KOPT-K1 (cell line): Measurements from ENCODE around the gene DSCAML1.

Experiments used
- H3K27ac ChIP-seq: fragments of 200-600 bp; sonication (generic); 2 replicates; pipeline ENCODE4 v1.5.1; 2016; ENCODE audit warnings: antibody characterized with exemption, mild to moderate bottlenecking, low read depth, low read length; ENCODE audit not compliant: poor library complexity, severe bottlenecking
- H3K36me3 ChIP-seq: fragments of 200-600 bp; sonication (generic); 2 replicates; pipeline ENCODE4 v1.5.1; 2017; ENCODE audit warnings: antibody characterized with exemption, mild to moderate bottlenecking, low read length, moderate library complexity; ENCODE audit not compliant: insufficient read depth
- H3K9me3 ChIP-seq: fragments of 200-600 bp; sonication (generic); 2 replicates; pipeline ENCODE4 v1.5.1; 2017; ENCODE audit warnings: antibody characterized with exemption, low read length, mild to moderate bottlenecking; ENCODE audit not compliant: insufficient read depth, poor library complexity, severe bottlenecking

The DSCAML1 gene

DNA sequence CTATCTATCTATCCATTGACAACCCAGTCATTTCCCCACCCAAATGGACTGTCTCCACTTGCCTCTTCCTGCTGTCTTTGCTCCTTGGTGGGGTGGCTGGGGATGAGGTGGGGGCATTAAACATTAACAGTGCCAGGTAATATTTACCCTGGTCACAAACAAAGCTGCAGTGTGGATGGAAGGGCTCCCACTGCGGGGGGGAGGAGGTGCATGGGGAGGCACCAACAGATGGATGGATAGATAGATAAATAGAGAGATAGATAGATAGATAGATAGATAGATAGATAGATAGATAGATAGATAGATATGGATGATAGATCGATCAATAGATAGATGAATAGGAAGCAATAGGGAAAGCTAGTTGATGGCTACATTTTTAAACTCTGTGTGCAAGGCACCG, 29.8 kb upstream of the DSCAML1 start:
- peak overlapping the region; percentile 99 for H3K27ac ChIP-seq
- H3K9me3 ChIP-seq: no peaks in the 10 kb centered on the region
- peaks cover 11% of the 10 kb centered on the region; the same call in 1 of the 2 replicates for H3K36me3 ChIP-seq

DNA sequence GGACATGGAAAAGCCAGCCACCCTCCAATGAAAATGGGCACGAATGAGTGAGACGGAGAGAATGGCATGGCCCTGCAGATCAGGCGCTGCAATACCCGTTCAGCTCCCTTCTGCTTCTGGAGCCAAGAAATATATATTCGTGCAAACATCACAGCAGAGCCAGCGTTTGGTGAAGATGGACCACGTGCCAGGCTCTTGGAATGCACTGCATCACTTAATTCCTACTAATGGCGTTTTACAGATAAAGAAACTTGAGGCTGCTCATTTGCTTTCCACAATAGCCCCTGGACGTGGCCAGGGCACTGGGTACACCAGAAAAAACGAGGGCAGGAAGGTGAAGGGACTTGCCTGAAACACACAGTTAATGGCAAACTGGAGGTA, 29.2 kb upstream of the DSCAML1 start:
- peak overlapping the region; percentile 99 for H3K27ac ChIP-seq
- no peaks in the 10 kb centered on the region for H3K9me3 ChIP-seq
- peaks cover 17% of the 10 kb centered on the region for H3K36me3 ChIP-seq

DNA sequence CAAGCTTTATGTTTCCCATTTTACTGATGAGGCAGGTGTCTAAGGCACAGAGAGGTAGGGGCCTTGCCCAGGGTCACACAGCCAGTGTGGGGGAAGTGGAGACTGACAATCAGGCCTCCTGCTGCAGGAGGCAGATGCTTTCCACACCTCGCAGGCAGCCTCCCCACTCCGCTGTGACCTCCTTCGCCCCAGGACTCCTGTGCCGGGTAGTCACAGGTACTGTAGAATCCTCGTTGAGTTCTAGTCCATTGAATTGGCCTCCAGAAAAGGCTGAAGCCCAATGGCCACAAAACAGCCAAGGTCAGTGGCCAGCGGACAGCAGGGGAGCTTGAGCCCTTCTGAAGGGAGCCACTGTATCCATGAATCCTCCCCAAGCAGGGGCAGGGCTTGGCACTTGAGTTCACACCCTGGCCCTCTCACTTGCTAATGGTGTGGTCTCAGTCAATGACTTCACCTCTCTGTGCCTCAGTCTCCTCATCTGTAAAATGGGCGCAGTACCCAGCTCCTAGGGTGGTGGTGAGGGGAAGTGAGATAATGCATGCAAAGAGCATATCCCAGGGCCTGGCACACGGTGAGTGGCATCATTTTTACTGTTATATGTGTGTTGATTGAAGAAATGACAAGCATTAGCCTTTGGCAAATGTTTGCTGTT, 28.6 kb upstream of the DSCAML1 start:
- peak overlapping the region; percentile 99 for H3K27ac ChIP-seq
- H3K9me3 ChIP-seq: no peaks in the 10 kb centered on the region
- H3K36me3 ChIP-seq: peaks cover 19% of the 10 kb centered on the region

DNA sequence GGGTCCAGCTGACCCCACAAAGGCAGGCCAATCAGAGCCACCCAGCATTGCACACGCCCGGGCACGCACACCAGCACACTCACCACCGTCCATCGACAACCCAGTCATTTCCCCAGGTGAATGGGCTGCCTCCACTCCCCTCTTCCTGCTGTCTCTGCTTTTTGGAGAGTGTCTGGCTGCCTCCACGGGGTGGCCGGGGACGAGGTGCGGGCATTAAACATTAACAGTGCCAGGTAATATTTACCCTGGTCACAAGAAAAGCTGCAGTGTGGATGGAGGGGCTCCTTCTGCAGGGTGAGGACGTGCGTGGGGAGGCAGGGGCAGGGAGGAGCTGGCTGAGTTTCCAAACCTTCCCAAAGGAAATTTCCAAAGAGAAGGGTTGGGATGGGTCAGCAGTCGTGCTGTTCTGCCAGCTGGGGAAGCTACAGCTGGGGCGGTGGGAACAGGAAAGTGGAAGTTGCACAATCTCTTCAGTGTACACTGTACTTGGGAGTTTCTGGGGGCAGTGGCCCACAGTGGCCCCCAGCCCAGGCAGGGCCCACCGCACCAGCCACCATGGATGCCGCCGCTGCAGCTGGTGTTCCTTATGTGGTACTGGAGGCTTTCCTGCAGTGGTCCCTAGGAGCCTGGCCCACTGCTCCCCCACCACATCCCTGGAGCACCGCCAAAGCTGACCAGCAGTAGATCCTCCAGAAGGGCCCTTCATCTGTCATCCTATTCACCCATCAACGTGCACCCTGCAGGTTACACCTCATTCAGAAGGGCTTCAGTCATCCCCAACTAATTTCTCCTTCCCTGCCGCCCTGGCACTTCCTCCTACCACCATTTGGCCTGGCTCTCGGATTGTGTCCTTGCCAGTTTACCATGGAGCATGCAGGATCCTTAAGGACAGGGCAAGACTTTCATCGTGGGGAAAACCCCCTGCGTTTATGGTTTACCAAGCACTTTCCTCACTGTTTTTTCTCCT, 27.8 kb upstream of the DSCAML1 start, which contains the start of gene FXYD2:
FXYD2 (minus strand) TSS at position 174 of the 967 bp plus-strand sequence; CDS start at position 108, 66 bp downstream.
- Histone ChIP-seq H3K36me3 (peaks cover 27% of the 10 kb centered on the region), H3K9me3 (no peaks in the 10 kb centered on the region), H3K27ac (peak within 1 kb of the TSS; percentile 99)

DNA sequence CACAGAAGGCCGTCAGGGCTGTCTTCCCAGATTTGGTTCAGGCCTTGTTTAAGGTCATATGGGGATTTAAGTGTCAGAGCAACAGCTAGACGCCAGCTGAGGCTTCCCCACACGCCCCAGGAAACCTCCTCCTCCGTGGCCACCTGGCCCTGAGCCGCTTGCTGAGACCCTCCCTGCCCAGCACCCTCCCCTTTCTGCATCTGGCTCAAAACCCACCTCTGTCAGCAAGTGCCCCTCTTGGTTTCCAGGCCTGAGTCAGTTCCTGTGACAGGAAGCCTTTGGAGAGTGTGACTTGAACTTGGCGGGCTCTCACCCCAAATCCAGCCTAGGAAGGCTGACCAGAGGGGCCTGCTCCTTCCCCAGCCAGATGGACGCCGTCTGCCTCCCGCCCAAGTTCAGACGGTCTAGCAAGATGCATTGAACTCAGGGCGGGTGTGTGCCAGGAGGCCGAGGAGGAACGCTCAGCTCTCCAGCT, 27.0 kb upstream of the DSCAML1 start:
- H3K36me3 ChIP-seq: peaks cover 36% of the 10 kb centered on the region
- peak overlapping the region; percentile 99 for H3K27ac ChIP-seq
- no peaks in the 10 kb centered on the region for H3K9me3 ChIP-seq

DNA sequence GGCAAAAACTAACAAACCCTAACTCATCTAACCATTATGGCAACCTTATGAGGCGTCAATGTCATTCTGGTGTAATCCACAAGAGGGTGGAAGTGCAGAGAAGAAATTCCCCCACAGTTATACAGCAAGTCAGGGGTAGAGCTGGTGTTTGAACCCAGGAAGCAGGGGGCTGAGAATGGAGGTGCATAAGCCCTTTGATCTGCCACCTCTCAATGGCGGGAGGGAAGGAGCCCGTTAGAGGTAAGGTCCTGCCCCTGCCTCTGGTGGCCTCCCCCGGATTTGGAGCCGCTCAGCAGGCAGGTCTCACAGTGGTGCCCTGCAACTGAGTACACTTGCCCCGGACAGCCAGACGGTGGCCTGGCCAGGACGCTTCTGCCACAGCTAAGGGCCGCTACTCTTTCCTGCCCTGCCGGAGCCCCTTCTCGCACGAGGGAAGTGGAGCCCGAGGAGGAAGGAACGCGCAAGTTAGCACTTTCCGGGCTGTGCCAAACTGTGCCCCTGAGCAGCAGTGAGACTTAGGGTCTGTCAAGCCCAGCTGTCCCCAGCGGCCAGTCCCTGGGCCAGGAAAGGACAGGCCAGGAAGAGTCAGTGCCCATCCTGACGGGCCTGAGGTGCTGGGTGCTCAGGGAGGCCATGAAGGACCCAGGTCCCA, 26.4 kb upstream of the DSCAML1 start:
- Histone ChIP-seq H3K27ac (peak overlapping the region; percentile 99), H3K36me3 (peaks cover 41% of the 10 kb centered on the region), H3K9me3 (no peaks in the 10 kb centered on the region)

DNA sequence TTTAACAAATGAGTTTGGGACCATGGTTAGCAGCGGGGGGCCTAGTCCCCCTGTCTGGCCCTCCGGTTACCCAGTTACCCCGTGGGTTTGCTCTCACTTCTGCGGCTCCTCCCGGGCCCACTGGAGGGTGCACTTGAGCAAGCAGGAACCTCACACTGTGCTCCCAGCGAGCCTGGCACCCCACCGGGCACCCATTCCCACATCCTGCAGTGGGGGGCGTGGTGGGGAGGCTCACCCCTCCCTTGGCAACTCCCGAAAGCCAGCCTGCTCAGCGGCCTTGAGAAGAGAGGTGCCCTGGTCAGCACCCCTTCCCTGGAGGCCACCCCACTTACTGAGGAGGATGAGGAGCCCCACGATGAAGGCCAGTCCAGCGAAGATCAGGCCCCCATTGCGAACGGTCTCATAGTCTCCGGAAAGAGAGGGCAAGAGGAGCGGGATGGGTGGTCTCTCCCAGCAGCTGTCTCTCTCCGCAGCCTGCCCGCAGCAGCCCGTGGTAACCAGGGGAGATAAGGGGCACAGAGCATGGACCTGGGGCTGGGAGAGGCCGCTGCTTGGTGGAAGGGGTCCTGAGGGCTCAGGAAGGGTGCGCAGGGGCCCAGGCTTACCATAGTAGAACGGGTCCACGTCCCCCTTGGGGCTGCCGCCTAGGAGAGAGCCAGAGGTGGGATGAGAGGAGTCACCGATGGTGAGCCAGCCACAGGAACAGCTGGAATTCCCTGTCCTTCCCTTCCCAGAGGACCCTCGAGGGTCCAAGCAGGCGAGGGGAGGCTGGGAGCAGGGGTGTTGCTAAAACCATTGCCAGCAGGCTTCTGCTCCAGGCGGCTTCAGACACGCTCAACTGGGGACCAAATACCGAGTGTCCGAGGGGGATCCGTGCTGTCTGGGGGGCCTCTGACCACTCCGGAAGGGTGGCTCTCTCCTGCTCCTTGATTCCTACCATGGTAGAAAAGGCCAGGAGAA, 25.3 kb upstream of the DSCAML1 start:
- Histone ChIP-seq H3K36me3 (peaks cover 43% of the 10 kb centered on the region), H3K27ac (peak overlapping the region; percentile 99), H3K9me3 (no peaks in the 10 kb centered on the region)

DNA sequence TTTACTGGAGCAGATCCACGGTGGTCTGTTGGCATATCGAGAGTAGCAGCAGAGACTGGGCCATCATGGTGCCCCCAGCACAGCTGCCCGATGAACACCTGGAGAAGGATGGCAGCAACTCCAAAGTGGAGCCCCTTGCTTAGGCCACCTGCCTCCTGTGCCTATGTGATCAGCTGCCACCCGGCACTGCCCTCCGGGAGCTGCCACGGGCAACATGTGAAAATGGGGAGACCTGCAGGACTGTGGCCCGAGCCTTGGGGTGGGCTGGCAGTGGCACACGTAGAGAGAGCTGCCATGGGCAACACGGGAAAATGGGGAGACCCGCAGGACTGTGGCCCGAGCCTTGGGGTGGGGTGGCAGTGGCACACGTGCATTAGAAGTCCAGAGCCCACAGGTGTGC, 24.4 kb upstream of the DSCAML1 start:
- peak overlapping the region; percentile 99 for H3K27ac ChIP-seq
- H3K9me3 ChIP-seq: no peaks in the 10 kb centered on the region
- H3K36me3 ChIP-seq: peaks cover 43% of the 10 kb centered on the region

DNA sequence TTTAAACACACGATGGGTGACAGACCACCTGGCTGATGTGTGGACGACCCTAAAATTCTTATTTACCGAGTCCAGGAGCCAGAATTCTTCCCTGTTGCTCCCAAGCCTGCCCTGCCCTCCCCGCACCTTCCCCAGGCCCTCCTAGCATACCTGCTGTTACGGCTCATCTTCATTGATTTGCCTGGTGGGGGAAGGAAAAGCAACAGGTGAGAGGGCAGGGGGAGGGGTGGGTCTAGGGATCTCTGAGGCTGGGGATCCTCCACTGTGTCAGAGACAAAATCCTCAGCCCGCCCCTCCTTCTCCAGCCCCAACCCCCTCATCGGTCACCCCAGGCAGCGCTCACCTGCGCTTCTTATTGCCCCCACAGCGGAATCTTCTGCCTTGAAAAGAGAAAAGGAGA, 23.5 kb upstream of the DSCAML1 start:
- H3K27ac ChIP-seq: no peak overlapping the region
- no peaks in the 10 kb centered on the region for H3K9me3 ChIP-seq
- peaks cover 43% of the 10 kb centered on the region for H3K36me3 ChIP-seq

DNA sequence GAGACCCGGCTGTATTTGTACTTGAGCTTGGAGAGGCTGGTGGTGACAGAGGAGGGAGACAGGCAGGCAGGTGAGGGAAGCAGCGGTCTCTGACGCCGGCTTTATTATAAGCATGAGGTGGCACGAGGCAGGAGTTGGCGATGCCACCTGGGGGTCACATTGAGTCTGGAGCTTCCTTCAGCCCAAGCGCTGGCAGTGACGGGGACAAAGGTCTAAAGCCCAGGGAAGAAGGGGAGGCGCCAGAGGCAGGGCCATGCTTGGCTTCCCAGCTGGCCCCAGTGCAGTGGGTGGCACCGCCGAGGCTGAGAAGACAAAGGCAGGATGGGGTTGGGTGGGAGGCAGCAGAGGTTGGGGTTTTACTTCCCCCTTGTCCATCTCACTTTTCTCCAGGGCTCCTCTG, 23.1 kb upstream of the DSCAML1 start:
- Histone ChIP-seq H3K9me3 (no peaks in the 10 kb centered on the region), H3K27ac (no peak overlapping the region), H3K36me3 (peaks cover 43% of the 10 kb centered on the region)

DNA sequence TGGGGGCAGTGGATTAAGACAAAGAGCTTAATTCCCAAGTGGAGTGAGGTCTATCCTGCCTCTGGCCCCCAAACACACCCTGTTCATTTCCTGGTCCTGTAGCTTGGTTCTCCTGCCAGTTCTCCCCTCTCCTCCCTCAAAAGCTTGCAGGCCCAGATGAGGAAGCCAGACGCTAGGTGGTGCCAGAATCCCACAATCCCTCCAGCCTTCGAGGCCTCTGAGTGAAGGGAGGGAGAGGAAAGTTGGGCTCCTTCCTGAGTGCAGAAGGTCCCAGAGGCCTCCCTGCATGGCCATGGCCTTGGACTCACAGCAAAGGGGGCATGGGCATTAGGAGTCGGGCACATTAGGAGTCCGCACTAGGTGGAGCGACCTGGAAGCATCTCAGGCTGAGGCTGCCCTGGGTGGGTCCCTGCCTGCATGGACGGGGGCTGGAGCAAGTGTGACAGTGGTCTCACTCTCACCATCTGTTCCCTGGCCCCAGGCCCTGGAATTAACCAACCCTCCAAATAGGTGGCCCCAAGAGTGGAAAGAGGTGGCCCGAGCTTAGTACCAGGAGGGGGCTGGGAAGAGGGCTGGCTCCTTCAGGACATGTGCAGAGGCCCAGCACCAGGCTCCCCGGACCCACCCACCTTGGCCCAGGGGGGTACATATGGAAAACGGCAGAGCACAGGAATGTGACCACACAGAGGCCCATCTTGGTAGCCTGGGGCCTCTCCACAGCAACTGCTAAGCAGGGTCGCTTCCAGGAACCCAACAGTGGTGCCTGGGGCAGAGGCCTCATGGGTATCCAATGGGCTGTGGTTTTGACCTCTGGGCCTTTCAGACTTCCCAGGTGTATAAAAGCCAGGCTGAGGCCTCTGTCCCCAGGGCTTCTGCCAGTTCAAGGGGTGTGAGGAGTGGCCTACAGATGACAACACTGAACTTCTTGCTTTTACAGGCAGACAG, 22.4 kb upstream of the DSCAML1 start:
- Histone ChIP-seq H3K36me3 (peaks cover 43% of the 10 kb centered on the region), H3K27ac (peak overlapping the region; percentile 60), H3K9me3 (no peaks in the 10 kb centered on the region)

DNA sequence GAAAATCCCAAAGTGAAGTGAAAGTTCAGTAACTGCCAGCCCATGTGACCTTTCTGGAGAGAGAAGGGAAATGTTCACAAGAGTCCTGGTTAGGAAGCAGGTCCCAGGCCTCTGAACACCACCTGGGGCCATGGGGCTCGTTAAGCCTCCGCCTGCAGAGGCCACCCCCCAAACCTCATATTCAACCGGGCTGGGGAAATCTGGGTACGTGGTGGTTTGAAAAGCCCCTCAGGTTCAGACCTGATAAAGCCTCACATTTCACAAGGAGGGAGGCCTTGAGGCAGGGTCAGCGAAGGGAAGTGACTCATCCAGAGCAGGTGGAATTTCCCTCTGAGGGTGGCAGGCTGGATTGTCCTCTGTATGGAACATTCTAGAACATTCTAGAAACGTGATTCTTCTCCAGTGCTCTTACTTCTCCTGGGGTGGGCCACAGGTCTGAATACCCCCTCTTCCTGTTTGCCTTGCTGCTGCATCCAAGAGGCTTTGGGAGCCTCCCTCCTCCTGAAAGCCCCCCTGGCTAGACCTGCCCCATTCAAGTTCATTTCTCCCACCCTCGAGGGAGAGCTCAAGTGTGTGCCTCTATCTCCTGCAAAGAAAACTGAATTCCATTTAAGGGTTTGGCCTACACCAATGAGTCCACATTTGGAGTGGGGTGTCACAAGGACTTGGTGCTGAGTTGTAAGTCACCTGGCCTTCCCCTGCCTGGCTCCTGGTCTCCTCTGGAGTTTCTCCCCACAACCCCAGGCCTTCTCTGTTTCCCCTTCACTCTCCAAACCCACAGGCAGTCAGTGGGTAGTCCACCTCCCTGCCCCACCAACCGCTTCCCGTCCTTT, 21.2 kb upstream of the DSCAML1 start:
- H3K9me3 ChIP-seq: no peaks in the 10 kb centered on the region
- H3K27ac ChIP-seq: peak overlapping the region; percentile 60
- peaks cover 43% of the 10 kb centered on the region for H3K36me3 ChIP-seq
